Inferior parietal cortex (tissue), 1 donor: ENCODE data around the gene ABCA10.
A peak's percentile ranks its signal among the peaks of the same experiment; 100 is the strongest.
"Not testable (repeated sequence)": the region's sequence is repeated elsewhere in the genome, so short reads cannot be mapped to it uniquely, and the experiment has no call there.

Experiments used
- DNase-seq: peaks from one replicate; pipeline ENCODE4 v3.0.0-alpha.2; 2016; ENCODE audit errors: extremely low spot score

ABCA10 gene

GRCh38 chr17:69228576-69228975 is at the start of gene ABCA10:
TSS of gene ABCA10 (minus strand) at chr17:69228824. CDS start at chr17:69225358, 3,466 bp downstream.
- no peak for DNase-seq

GRCh38 chr17:69276279-69276678 is 47.7 kb upstream of the ABCA10 start:
- DNase-seq, result not testable (repeated sequence)

- DNase-seq, result no peak
Observed at GRCh38 chr17:69275751-69276150, 47.1 kb upstream of the ABCA10 start.

GRCh38 chr17:69271023-69271422 is 42.4 kb upstream of the ABCA10 start:
- no peak for DNase-seq

- peak; percentile 50 for DNase-seq
Observed at GRCh38 chr17:69269131-69269998, 40.7 kb upstream of the ABCA10 start.

GRCh38 chr17:69268543-69269014 is 40.0 kb upstream of the ABCA10 start:
- DNase-seq, result no peak

- no peak for DNase-seq
Observed at GRCh38 chr17:69267219-69267618, 38.6 kb upstream of the ABCA10 start.

GRCh38 chr17:69265873-69266272 is 37.2 kb upstream of the ABCA10 start:
- no peak for DNase-seq

- DNase-seq, result no peak
Observed at GRCh38 chr17:69254187-69254586, 25.6 kb upstream of the ABCA10 start.

- no peak for DNase-seq
Observed at GRCh38 chr17:69250641-69251040, 22.0 kb upstream of the ABCA10 start.

- peak; percentile 88 for DNase-seq
Observed at GRCh38 chr17:69246726-69247375, 18.2 kb upstream of the ABCA10 start.

GRCh38 chr17:69246202-69246601 is 17.6 kb upstream of the ABCA10 start:
- no peak for DNase-seq

- no peak for DNase-seq
Observed at GRCh38 chr17:69245617-69246016, 17.0 kb upstream of the ABCA10 start.

GRCh38 chr17:69239611-69240600 is 11.3 kb upstream of the ABCA10 start:
- no peak for DNase-seq

GRCh38 chr17:69236946-69237345 is 8.3 kb upstream of the ABCA10 start:
- DNase-seq, result no peak

- no peak for DNase-seq
Observed at GRCh38 chr17:69236464-69236863, 7.8 kb upstream of the ABCA10 start.

GRCh38 chr17:69235338-69236058 is 6.9 kb upstream of the ABCA10 start:
- peak; percentile 92 for DNase-seq

- DNase-seq, result no peak
Observed at GRCh38 chr17:69232650-69233049, 4.0 kb upstream of the ABCA10 start.

- no peak for DNase-seq
Observed at GRCh38 chr17:69231521-69231920, 2.9 kb upstream of the ABCA10 start.

- no peak for DNase-seq
Observed at GRCh38 chr17:69230939-69231338, 2.3 kb upstream of the ABCA10 start.

GRCh38 chr17:69228018-69228417 is 606 bp downstream of the ABCA10 start:
- DNase-seq, result no peak
